Fibroblast of mammary gland (primary cell): ENCODE data around the gene IZUMO1.

Experiments
- DNase-seq: peaks from one replicate; pipeline ENCODE4 v3.0.0-alpha.2; 2010; ENCODE audit warnings: low read depth
- H3K4me3 ChIP-seq: 2 replicates; pipeline ENCODE4 v1.5.1; 2011; ENCODE audit warnings: low read depth, mild to moderate bottlenecking, low read length, moderate library complexity; ENCODE audit not compliant: control insufficient read depth
- CTCF ChIP-seq: conservative IDR thresholded peaks from 2 replicates; pipeline ENCODE4 v1.5.1; 2011; ENCODE audit warnings: low read depth, low read length, inconsistent platforms; ENCODE audit not compliant: control insufficient read depth, insufficient read depth

The IZUMO1 gene

GRCh38 chr19:48737360-48737998 lies 9.2 kb downstream of the IZUMO1 start:
- no peak for DNase-seq

GRCh38 chr19:48735031-48735615 lies 11.6 kb downstream of the IZUMO1 start:
- no peak overlapping the region for H3K4me3 ChIP-seq
- DNase-seq: no peak
- TF ChIP-seq CTCF: no peak

More at GRCh38 chr19:48737360-48737998, 9.2 kb downstream of the IZUMO1 start:
- H3K4me3 ChIP-seq: no peak overlapping the region
- no peak for TF ChIP-seq CTCF

- no peak overlapping the region for H3K4me3 ChIP-seq
- no peak for TF ChIP-seq CTCF
- no peak for DNase-seq
These were observed 12.1 kb downstream of the IZUMO1 start for GRCh38 chr19:48734625-48735024.

- no peak for DNase-seq
- TF ChIP-seq CTCF: no peak
- H3K4me3 ChIP-seq: no peak overlapping the region
These were observed 15.3 kb downstream of the IZUMO1 start for GRCh38 chr19:48731452-48731851.

- no peak for TF ChIP-seq CTCF
These were observed 17.6 kb downstream of the IZUMO1 start for GRCh38 chr19:48728911-48729664.

GRCh38 chr19:48726556-48726955 lies 20.2 kb downstream of the IZUMO1 start:
- no peak for TF ChIP-seq CTCF
- DNase-seq: no peak
- H3K4me3 ChIP-seq: no peak overlapping the region

More at GRCh38 chr19:48728911-48729664, 17.6 kb downstream of the IZUMO1 start:
- peak; percentile 48 for DNase-seq
- peak overlapping the region; percentile 24 for H3K4me3 ChIP-seq
